CD4-positive, alpha-beta memory T cell (primary cell): Measurements from ENCODE around the gene CAPN15. TPM values are rescaled to one million over a fixed set of nuclear protein-coding genes. Genes with fewer than 3 reads are reported as not detected.

Source experiments
- CTCF ChIA-PET: fragments of 350-600 bp; sonication (Branson Sonifier 250); formaldehyde crosslinking; loops from one replicate; lab custom pipeline; 2021; ENCODE audit warnings: inconsistent platforms; ENCODE audit not compliant: partially characterized antibody; lab: Charles Lee
- POLR2A ChIA-PET: fragments of 350-600 bp; sonication (Branson Sonifier 250); formaldehyde crosslinking; loops from one replicate; lab custom pipeline; 2021; ENCODE audit not compliant: partially characterized antibody; lab: Charles Lee
- DNase-seq, 5 donors: peaks; one replicate each; pipeline versions ENCODE4 v3.0.0 to v3.0.0-alpha.2; 2020 to 2022; ENCODE audit warnings: mixed read lengths in 1 of 5
- H3K27ac ChIP-seq: one replicate; pipeline ENCODE4 v1.7.0; 2013; ENCODE audit warnings: low read depth, low read length
- H3K27me3 ChIP-seq: 2 replicates; pipeline ENCODE4 v1.7.0; 2013; ENCODE audit warnings: mild to moderate bottlenecking, low read length, moderate library complexity; ENCODE audit not compliant: insufficient read depth
- H3K36me3 ChIP-seq: 2 replicates; pipeline ENCODE4 v1.7.0; 2013; ENCODE audit warnings: mild to moderate bottlenecking, low read length, moderate library complexity; ENCODE audit not compliant: insufficient read depth
- H3K4me1 ChIP-seq: 2 replicates; pipeline ENCODE4 v1.7.0; 2013; ENCODE audit warnings: mild to moderate bottlenecking, low read length, moderate library complexity; ENCODE audit not compliant: insufficient read depth
- H3K4me3 ChIP-seq, 2 donors: one replicate each; pipeline ENCODE4 v1.7.0; 2013; ENCODE audit warnings: low read length in 2 of 2, mild to moderate bottlenecking in 1 of 2
- H3K9me3 ChIP-seq, 2 donors: one replicate each; pipeline ENCODE4 v1.7.0; 2013; ENCODE audit warnings: low read length in 2 of 2, control low read depth in 1 of 2; ENCODE audit not compliant: control insufficient read depth in 1 of 2
- H3K27ac Mint-ChIP-seq, 7 donors: one replicate each; pipeline ENCODE4 v1.8.0; 2020 to 2021; ENCODE audit warnings: mixed read lengths in 7 of 7, mild to moderate bottlenecking in 6 of 7, inconsistent platforms in 3 of 7, moderate library complexity in 3 of 7
- H3K27me3 Mint-ChIP-seq, 2 donors: one replicate each; pipeline ENCODE4 v1.8.0; 2020 to 2021; ENCODE audit warnings: mixed read lengths in 2 of 2
- H3K36me3 Mint-ChIP-seq, 2 donors: one replicate each; pipeline ENCODE4 v1.8.0; 2020 to 2021; ENCODE audit warnings: mixed read lengths in 2 of 2, inconsistent platforms in 1 of 2, mild to moderate bottlenecking in 1 of 2
- H3K4me1 Mint-ChIP-seq, 4 donors: one replicate each; pipeline ENCODE4 v1.8.0; 2020 to 2021; ENCODE audit warnings: mixed read lengths in 4 of 4, mild to moderate bottlenecking in 1 of 4
- H3K4me3 Mint-ChIP-seq, 8 donors: one replicate each; pipeline ENCODE4 v1.8.0; 2020 to 2021; ENCODE audit warnings: mixed read lengths in 8 of 8, mild to moderate bottlenecking in 7 of 8, moderate library complexity in 6 of 8, inconsistent platforms in 3 of 8
- H3K9me3 Mint-ChIP-seq, 8 donors: one replicate each; pipeline ENCODE4 v1.8.0; 2020 to 2021; ENCODE audit warnings: mixed read lengths in 8 of 8, mild to moderate bottlenecking in 5 of 8, inconsistent platforms in 3 of 8, moderate library complexity in 1 of 8
- intact Hi-C: fragments of 100-400 bp; cut with micrococcal nuclease; formaldehyde crosslinking; loops from one replicate; pipeline ENCODE4 v1.15.1; 2023
- polyA plus RNA-seq, 2 donors: library from polyadenylated mRNA; unstranded; fragments of 300-500 nt; fragmentation: Illumina TruSeq; gene quantifications; one replicate each; pipeline ENCODE4 v1.2.3, GENCODE V29; 2021
- total RNA-seq, 2 experiments: library from RNA; stranded (reverse); gene quantifications; one replicate each; pipeline ENCODE4 v1.2.3, GENCODE V29; 2021

The CAPN15 gene
- total and polyA plus RNA-seq, 4 experiments from 2014 or later, result 5.3 to 77.4 (median 44.0) TPM

- ChIA-PET POLR2A (no interaction called here), CTCF (no interaction called here)
- H3K27me3 ChIP-seq, result no peaks in the 10 kb centered on the region
- intact Hi-C loops, result no loop called here
- peaks cover 0 to 5% of the 10 kb centered on the region in 2 donors for H3K36me3 Mint-ChIP-seq
- H3K4me1 ChIP-seq, result peaks cover 20% of the 10 kb centered on the region
- peaks cover 0 to 2% (median 0%) of the 10 kb centered on the region in 8 donors for H3K9me3 Mint-ChIP-seq
- DNase-seq, result no peak
- H3K4me1 Mint-ChIP-seq, result peaks cover 8 to 21% (median 13%) of the 10 kb centered on the region in 4 donors
- H3K36me3 ChIP-seq, result no peaks in the 10 kb centered on the region
- H3K27ac Mint-ChIP-seq, result peak overlapping the region in 1 of 7 donors; percentile 64
- H3K4me3 Mint-ChIP-seq, result no peak overlapping the region
- H3K27me3 Mint-ChIP-seq, result no peaks in the 10 kb centered on the region
- H3K27ac ChIP-seq, result no peak overlapping the region
- no peaks in the 10 kb centered on the region for H3K9me3 ChIP-seq
- H3K4me3 ChIP-seq, result no peak overlapping the region
Measured at GRCh38 chr16:522320-523096, 5.0 kb upstream of the CAPN15 start.

GRCh38 chr16:523097-523741 lies 4.3 kb upstream of the CAPN15 start:
- intact Hi-C loops, result no loop called here
- peaks cover 8 to 21% (median 13%) of the 10 kb centered on the region in 4 donors for H3K4me1 Mint-ChIP-seq
- H3K27me3 Mint-ChIP-seq, result no peaks in the 10 kb centered on the region
- H3K36me3 Mint-ChIP-seq, result peaks cover 0 to 5% of the 10 kb centered on the region in 2 donors
- Histone ChIP-seq H3K36me3 (no peaks in the 10 kb centered on the region), H3K4me3 (no peak overlapping the region), H3K4me1 (peaks cover 20% of the 10 kb centered on the region), H3K27ac (no peak overlapping the region), H3K27me3 (no peaks in the 10 kb centered on the region), H3K9me3 (no peaks in the 10 kb centered on the region)
- H3K4me3 Mint-ChIP-seq, result peak overlapping the region in 1 of 8 donors; percentile 41
- H3K9me3 Mint-ChIP-seq, result peaks cover 0 to 2% (median 0%) of the 10 kb centered on the region in 8 donors
- ChIA-PET CTCF (no interaction called here), POLR2A (no interaction called here)
- no peak for DNase-seq
- H3K27ac Mint-ChIP-seq, result peak overlapping the region in 2 of 7 donors; percentile 25 to 64

- ChIA-PET POLR2A (no interaction called here), CTCF (no interaction called here)
- no peak for DNase-seq
- no peaks in the 10 kb centered on the region for H3K27me3 Mint-ChIP-seq
- H3K27ac ChIP-seq, result no peak overlapping the region
- H3K4me3 Mint-ChIP-seq, result peak overlapping the region in 3 of 8 donors; percentile 21 to 84 (median 54)
- no peak overlapping the region for H3K4me3 ChIP-seq
- peak overlapping the region in 1 of 7 donors; percentile 14 for H3K27ac Mint-ChIP-seq
- H3K4me1 ChIP-seq, result peaks cover 28% of the 10 kb centered on the region
- intact Hi-C loops, result no loop called here
- H3K36me3 Mint-ChIP-seq, result peaks cover 0 to 10% of the 10 kb centered on the region in 2 donors
- peaks cover 0 to 2% (median 0%) of the 10 kb centered on the region in 8 donors for H3K9me3 Mint-ChIP-seq
- H3K4me1 Mint-ChIP-seq, result peaks cover 10 to 32% (median 21%) of the 10 kb centered on the region in 4 donors
- H3K36me3 ChIP-seq, result no peaks in the 10 kb centered on the region
- H3K9me3 ChIP-seq, result no peaks in the 10 kb centered on the region
- H3K27me3 ChIP-seq, result no peaks in the 10 kb centered on the region
Measured at GRCh38 chr16:524274-525040, 3.1 kb upstream of the CAPN15 start.

- Histone ChIP-seq H3K9me3 (no peaks in the 10 kb centered on the region), H3K27ac (peak overlapping the region; percentile 89), H3K4me1 (peaks cover 34% of the 10 kb centered on the region), H3K27me3 (no peaks in the 10 kb centered on the region), H3K36me3 (peaks cover 5% of the 10 kb centered on the region), H3K4me3 (no peak overlapping the region)
- Mint-ChIP-seq H3K27ac (peak overlapping the region; percentile 59 to 92 (median 89)), H3K36me3 (peaks cover 0 to 8% of the 10 kb centered on the region in 2 donors), H3K4me1 (peaks cover 14 to 39% (median 25%) of the 10 kb centered on the region in 4 donors), H3K4me3 (peak overlapping the region in 4 of 8 donors; percentile 39 to 84 (median 62)), H3K9me3 (peaks cover 0 to 2% (median 0%) of the 10 kb centered on the region in 8 donors), H3K27me3 (no peaks in the 10 kb centered on the region)
- ChIA-PET POLR2A (no interaction called here), CTCF (no interaction called here)
- intact Hi-C loops, result no loop called here
- no peak for DNase-seq
Measured at GRCh38 chr16:525123-525519, 2.4 kb upstream of the CAPN15 start.

GRCh38 chr16:525520-526180 lies 1.9 kb upstream of the CAPN15 start:
- peak in 2 of 5 donors; percentile 14 to 74 for DNase-seq
- H3K4me3 Mint-ChIP-seq, result peak overlapping the region in 7 of 8 donors; percentile 21 to 84 (median 49)
- H3K4me1 ChIP-seq, result peaks cover 40% of the 10 kb centered on the region
- ChIA-PET CTCF (no interaction called here), POLR2A (interaction anchor here (1.6 to 2.1 kb wide), 2 partner anchors 28 to 170 kb away, joined by 3 to 8 read pairs; no protein-coding TSS in a partner anchor)
- peak overlapping the region; percentile 89 for H3K27ac ChIP-seq
- peaks cover 16 to 44% (median 29%) of the 10 kb centered on the region in 4 donors for H3K4me1 Mint-ChIP-seq
- no peaks in the 10 kb centered on the region for H3K27me3 ChIP-seq
- intact Hi-C loops, result no loop called here
- peaks cover 5% of the 10 kb centered on the region for H3K36me3 ChIP-seq
- H3K9me3 Mint-ChIP-seq, result peaks cover 0 to 2% (median 0%) of the 10 kb centered on the region in 8 donors
- H3K27me3 Mint-ChIP-seq, result no peaks in the 10 kb centered on the region
- peak overlapping the region; percentile 59 to 92 (median 89) for H3K27ac Mint-ChIP-seq
- peaks cover 0 to 8% of the 10 kb centered on the region in 2 donors for H3K36me3 Mint-ChIP-seq
- H3K9me3 ChIP-seq, result no peaks in the 10 kb centered on the region
- no peak overlapping the region for H3K4me3 ChIP-seq

- peaks cover 5% of the 10 kb centered on the region for H3K36me3 ChIP-seq
- CTCF ChIA-PET, result no interaction called here
- peaks cover 16 to 44% (median 29%) of the 10 kb centered on the region in 4 donors for H3K4me1 Mint-ChIP-seq
Measured at GRCh38 chr16:526181-527014, 1.1 kb upstream of the CAPN15 start.

More at GRCh38 chr16:526181-527014, 1.1 kb upstream of the CAPN15 start:
- Histone ChIP-seq H3K4me3 (peak overlapping the region; percentile 37 to 81), H3K27ac (peak overlapping the region; percentile 89), H3K4me1 (peaks cover 43% of the 10 kb centered on the region), H3K9me3 (no peaks in the 10 kb centered on the region), H3K27me3 (no peaks in the 10 kb centered on the region)
- Mint-ChIP-seq H3K36me3 (peaks cover 0 to 8% of the 10 kb centered on the region in 2 donors), H3K27me3 (no peaks in the 10 kb centered on the region), H3K9me3 (peaks cover 0 to 2% (median 0%) of the 10 kb centered on the region in 8 donors), H3K4me3 (peak overlapping the region; percentile 76 to 90 (median 82)), H3K27ac (peak overlapping the region; percentile 86 to 94 (median 89))
- DNase-seq, result peak in 2 of 5 donors; percentile 23 to 28
- POLR2A ChIA-PET, result interaction anchor here (0.7 to 2.1 kb wide), 7 partner anchors 29 to 262 kb away, joined by 3 to 16 read pairs (median 5); partner anchors contain the start of genes METTL26 and RPUSD1
- intact Hi-C loops, result loop anchor here (1.0 kb wide), 4 partner anchors 43 to 125 kb away; partner anchors contain the start of genes DECR2, PIGQ and RAB11FIP3
